K562 (cell line): ENCODE measurements around the gene CCDC9. TPM values are rescaled to one million over a fixed set of nuclear protein-coding genes. Genes with fewer than 3 reads are reported as not detected.

ENCODE experiments used
- ARNT ChIP-seq, 2 experiments: fragments of 450-650 bp; IDR thresholded peaks; 2 replicates each; pipeline ENCODE4 v1.6.1; 2016; ENCODE audit warnings: mild to moderate bottlenecking in 1 of 2
- BRD9 ChIP-seq: fragments of 450-650 bp; IDR thresholded peaks from 2 replicates; pipeline ENCODE4 v1.6.1; 2018; ENCODE audit warnings: low read depth; ENCODE audit not compliant: partially characterized antibody
- CHD1 ChIP-seq: fragments of 200-600 bp; sonication (generic); IDR thresholded peaks from one replicate; pipeline ENCODE4 v1.6.1; 2012; ENCODE audit warnings: mild to moderate bottlenecking, moderate library complexity, low read length, inconsistent platforms
- CHD4 ChIP-seq: fragments of 200-600 bp; sonication (generic); IDR thresholded peaks from 3 replicates; pipeline ENCODE4 v1.6.1; 2012; ENCODE audit warnings: low read depth, mild to moderate bottlenecking, mixed read lengths, low read length, inconsistent platforms; ENCODE audit not compliant: insufficient read depth, insufficient replicate concordance, poor library complexity, severe bottlenecking
- CXXC5 ChIP-seq: fragments of 250-450 bp; sonication (Bioruptor Pico); IDR thresholded peaks from 2 replicates; pipeline ENCODE4 v1.8.0; 2022; ENCODE audit warnings: inconsistent platforms, mild to moderate bottlenecking, moderate library complexity
- FOXJ2 ChIP-seq: fragments of 200-800 bp; sonication (Bioruptor generic); IDR thresholded peaks from 2 replicates; pipeline ENCODE4 v1.6.1; 2016; ENCODE audit warnings: missing genetic modification characterization, missing compliant biosample characterization
- GATA2 ChIP-seq: sonication (generic); formaldehyde crosslinking; IDR thresholded peaks from 2 replicates; pipeline ENCODE4 v1.4.0; 2020; ENCODE audit warnings: mild to moderate bottlenecking, missing genetic modification reagents
- NFRKB ChIP-seq: fragments of 450-650 bp; IDR thresholded peaks from 2 replicates; pipeline ENCODE4 v1.6.1; 2016; ENCODE audit warnings: low read depth
- NONO ChIP-seq, 2 experiments: fragments of 200-400 bp in 1 of 2; fragments of 450-650 bp in 1 of 2; formaldehyde crosslinking in 1 of 2; IDR thresholded peaks; 2 replicates each; pipeline ENCODE4 v1.6.1; 2017; ENCODE audit warnings: low read depth in 2 of 2, mild to moderate bottlenecking in 2 of 2, moderate library complexity in 2 of 2, low read length in 1 of 2
- POLR2B ChIP-seq: fragments of 450-650 bp; IDR thresholded peaks from 2 replicates; pipeline ENCODE4 v1.6.1; 2018; ENCODE audit warnings: low read depth; ENCODE audit not compliant: partially characterized antibody
- POLR2H ChIP-seq: IDR thresholded peaks from 2 replicates; pipeline ENCODE4 v1.6.1; 2016; ENCODE audit warnings: missing genetic modification characterization, low read depth, mild to moderate bottlenecking, control low read depth, missing compliant biosample characterization, moderate library complexity
- PRPF4 ChIP-seq: fragments of 200-400 bp; formaldehyde crosslinking; IDR thresholded peaks from one replicate; pipeline ENCODE4 v1.6.1; 2017; ENCODE audit warnings: low read length, low read depth, mild to moderate bottlenecking; ENCODE audit not compliant: insufficient read depth, poor library complexity, severe bottlenecking
- REST ChIP-seq, 2 experiments: fragments of 450-650 bp; formaldehyde crosslinking in 1 of 2; IDR thresholded peaks; 2 replicates each; pipeline versions ENCODE4 v1.4.0 to v1.6.1; 2014 to 2020; ENCODE audit warnings: mild to moderate bottlenecking in 2 of 2, borderline replicate concordance in 1 of 2, low read depth in 1 of 2
- ZBTB2 ChIP-seq: fragments of 450-650 bp; IDR thresholded peaks from 2 replicates; pipeline ENCODE4 v1.6.1; 2016; ENCODE audit warnings: antibody characterized with exemption
- ZBTB7A ChIP-seq: IDR thresholded peaks from 2 replicates; pipeline ENCODE4 v1.6.1; 2011; ENCODE audit warnings: low read depth, mild to moderate bottlenecking, low read length, moderate library complexity, borderline replicate concordance; ENCODE audit not compliant: control insufficient read depth
- ZNF551 ChIP-seq: fragments of 250-450 bp; sonication (Bioruptor Pico); IDR thresholded peaks from 2 replicates; pipeline ENCODE4 v1.5.0; 2021; ENCODE audit warnings: mild to moderate bottlenecking, moderate library complexity
- ZNF561 ChIP-seq: fragments of 450-650 bp; formaldehyde crosslinking; conservative IDR thresholded peaks from 2 replicates; pipeline ENCODE4 v1.4.0; 2020; ENCODE audit warnings: mild to moderate bottlenecking, moderate library complexity
- polyA plus RNA-seq, 8 experiments: library from polyadenylated mRNA; depleted of rRNA in 4 of 8; stranded (reverse) in 5 of 8; unstranded in 3 of 8; fragments of >200 nt; fragmentation: Nextera tagmentation in 2 of 8; fragmentation: Illumina TruSeq in 1 of 8; extraction: Ambion mirVana in 2 of 8; extraction: Trizol in 1 of 8; gene quantifications; 2 replicates each; pipeline versions ENCODE4 v1.2.1 to v1.2.3, GENCODE V29; 2011 to 2014; ENCODE audit warnings: inconsistent platforms in 1 of 8, missing spikeins in 1 of 8
- total RNA-seq, 7 experiments: library from RNA; depleted of rRNA in 6 of 7; stranded (reverse); fragments of >200 nt in 6 of 7; fragmentation: Illumina TruSeq in 2 of 7; extraction: Trizol in 2 of 7; gene quantifications; 2 replicates each; pipeline versions ENCODE4 v1.2.1 to v1.2.3, GENCODE V29; 2011 to 2021; ENCODE audit warnings: low replicate concordance in 1 of 7

CCDC9 gene
- total and polyA plus RNA-seq, 9 of the 15 experiments (the other 6 are each of a cell fraction or from before 2014, with no cell fraction given), result 0.23 to 38.6 (median 8.4) TPM

GRCh38 chr19:47230054-47230920, 26.0 kb upstream of the CCDC9 start (continued):
- TF ChIP-seq ARNT (IDR thresholded peaks at IDR 0.05) (peak in 1 of 2 experiments; percentile 38; a peak in 1 of 4 replicates), POLR2B (no peak), ZBTB7A (peak; percentile 100), GATA2 (CRISPR knock-in tag) (no peak), PRPF4 (peak; percentile 37), ZNF551 (CRISPR knock-in tag) (no peak), ZNF561 (no peak), POLR2H (tag) (no peak), REST (IDR thresholded peaks at IDR 0.05; ENCODE audit: borderline replicate concordance) (no peak; the same call in 1 of the 2 replicates), REST (CRISPR knock-in tag; IDR thresholded peaks at IDR 0.05; ENCODE audit: low read depth) (0 out of 2 replicates have a peak, but pooled peaks have one; percentile 55), CHD4 (peak; percentile 73), CXXC5 (peak; percentile 74; the same call in 1 of the 2 replicates), FOXJ2 (tag) (peak; percentile 85), CHD1 (peak; percentile 21), NONO (IDR thresholded peaks at IDR 0.05; ENCODE audit: low read depth in 2 of 2, low read length in 1 of 2) (peak; percentile 19 to 58; a peak in 2 of 4 replicates), ZBTB2 (peak; percentile 87), NFRKB (peak; percentile 75; the same call in 1 of the 2 replicates), BRD9 (peak; percentile 22)
